Measurements from ENCODE around the gene H2BK1.

Gene H2BK1

DNA sequence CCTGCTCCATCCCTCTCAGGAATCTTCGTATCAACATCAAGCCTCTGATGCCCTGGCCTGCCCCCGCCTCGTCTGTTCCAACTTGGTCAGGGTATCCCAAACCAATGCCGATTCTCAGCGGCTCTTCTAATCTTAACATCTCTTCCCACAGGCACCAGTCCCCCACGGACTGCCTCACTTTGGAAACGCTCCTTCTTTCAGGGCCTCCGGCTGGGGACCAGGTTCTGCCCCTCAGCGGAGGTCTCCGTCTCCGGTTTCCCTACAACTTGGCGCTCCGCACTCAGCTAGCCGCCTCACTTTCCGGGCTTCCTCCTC, 16.2 kb upstream of the H2BK1 start:
- TF ChIP-seq RAD21 (IDR thresholded peaks at IDR 0.05; ENCODE audit: low read depth) (no peak), TEAD4 (IDR thresholded peaks at IDR 0.05) (no peak), ZBTB7A (IDR thresholded peaks at IDR 0.05; ENCODE audit: low read depth) (no peak), FOXM1 (IDR thresholded peaks at IDR 0.05; ENCODE audit: borderline replicate concordance, low read depth) (no peak), YY1 (IDR thresholded peaks at IDR 0.05; ENCODE audit: low read depth) (no peak), CEBPB (IDR thresholded peaks at IDR 0.05) (no peak), EGR1 (IDR thresholded peaks at IDR 0.05) (no peak), EP300 (IDR thresholded peaks at IDR 0.05; ENCODE audit: borderline replicate concordance) (no peak)
- TF ChIP-seq, protein P1, sequence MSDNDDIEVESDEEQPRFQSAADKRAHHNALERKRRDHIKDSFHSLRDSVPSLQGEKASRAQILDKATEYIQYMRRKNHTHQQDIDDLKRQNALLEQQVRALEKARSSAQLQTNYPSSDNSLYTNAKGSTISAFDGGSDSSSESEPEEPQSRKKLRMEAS (IDR thresholded peaks at IDR 0.05), result no peak

DNA sequence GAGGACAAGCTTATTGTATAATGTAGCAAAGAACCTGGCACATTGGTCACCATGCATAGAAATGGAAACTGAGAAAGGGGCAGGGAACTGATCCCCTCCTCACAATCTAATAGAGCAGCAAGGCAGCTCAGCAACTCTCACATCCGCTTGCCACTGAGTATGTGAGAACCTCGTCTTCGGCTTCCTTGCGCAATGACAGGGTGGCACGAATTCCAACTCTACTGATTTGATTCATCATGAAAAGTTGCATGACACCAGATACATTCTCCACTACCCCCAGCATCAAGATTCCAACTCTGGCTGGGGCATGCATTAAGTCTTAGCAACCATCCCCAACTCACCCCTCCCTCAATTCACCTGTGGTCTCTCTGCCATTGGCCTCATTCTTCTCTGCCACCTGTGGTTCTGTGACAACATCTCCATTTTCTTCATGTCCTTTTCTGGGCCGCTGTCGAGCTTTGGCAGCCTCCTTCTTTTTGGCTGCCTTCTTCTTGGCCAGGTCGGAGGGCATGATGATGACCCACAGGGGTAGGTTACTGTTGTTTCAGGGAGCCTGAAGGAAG, 15.7 kb upstream of the H2BK1 start:
- no peak for TF ChIP-seq EP300 (IDR thresholded peaks at IDR 0.05; ENCODE audit: borderline replicate concordance)
- TF ChIP-seq, protein P2, sequence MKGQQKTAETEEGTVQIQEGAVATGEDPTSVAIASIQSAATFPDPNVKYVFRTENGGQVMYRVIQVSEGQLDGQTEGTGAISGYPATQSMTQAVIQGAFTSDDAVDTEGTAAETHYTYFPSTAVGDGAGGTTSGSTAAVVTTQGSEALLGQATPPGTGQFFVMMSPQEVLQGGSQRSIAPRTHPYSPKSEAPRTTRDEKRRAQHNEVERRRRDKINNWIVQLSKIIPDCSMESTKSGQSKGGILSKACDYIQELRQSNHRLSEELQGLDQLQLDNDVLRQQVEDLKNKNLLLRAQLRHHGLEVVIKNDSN (IDR thresholded peaks at IDR 0.05), result no peak
- TF ChIP-seq ZBTB7A (IDR thresholded peaks at IDR 0.05; ENCODE audit: low read depth), result no peak
- TF ChIP-seq FOXM1 (IDR thresholded peaks at IDR 0.05; ENCODE audit: borderline replicate concordance, low read depth), result no peak
- TF ChIP-seq, protein P3, sequence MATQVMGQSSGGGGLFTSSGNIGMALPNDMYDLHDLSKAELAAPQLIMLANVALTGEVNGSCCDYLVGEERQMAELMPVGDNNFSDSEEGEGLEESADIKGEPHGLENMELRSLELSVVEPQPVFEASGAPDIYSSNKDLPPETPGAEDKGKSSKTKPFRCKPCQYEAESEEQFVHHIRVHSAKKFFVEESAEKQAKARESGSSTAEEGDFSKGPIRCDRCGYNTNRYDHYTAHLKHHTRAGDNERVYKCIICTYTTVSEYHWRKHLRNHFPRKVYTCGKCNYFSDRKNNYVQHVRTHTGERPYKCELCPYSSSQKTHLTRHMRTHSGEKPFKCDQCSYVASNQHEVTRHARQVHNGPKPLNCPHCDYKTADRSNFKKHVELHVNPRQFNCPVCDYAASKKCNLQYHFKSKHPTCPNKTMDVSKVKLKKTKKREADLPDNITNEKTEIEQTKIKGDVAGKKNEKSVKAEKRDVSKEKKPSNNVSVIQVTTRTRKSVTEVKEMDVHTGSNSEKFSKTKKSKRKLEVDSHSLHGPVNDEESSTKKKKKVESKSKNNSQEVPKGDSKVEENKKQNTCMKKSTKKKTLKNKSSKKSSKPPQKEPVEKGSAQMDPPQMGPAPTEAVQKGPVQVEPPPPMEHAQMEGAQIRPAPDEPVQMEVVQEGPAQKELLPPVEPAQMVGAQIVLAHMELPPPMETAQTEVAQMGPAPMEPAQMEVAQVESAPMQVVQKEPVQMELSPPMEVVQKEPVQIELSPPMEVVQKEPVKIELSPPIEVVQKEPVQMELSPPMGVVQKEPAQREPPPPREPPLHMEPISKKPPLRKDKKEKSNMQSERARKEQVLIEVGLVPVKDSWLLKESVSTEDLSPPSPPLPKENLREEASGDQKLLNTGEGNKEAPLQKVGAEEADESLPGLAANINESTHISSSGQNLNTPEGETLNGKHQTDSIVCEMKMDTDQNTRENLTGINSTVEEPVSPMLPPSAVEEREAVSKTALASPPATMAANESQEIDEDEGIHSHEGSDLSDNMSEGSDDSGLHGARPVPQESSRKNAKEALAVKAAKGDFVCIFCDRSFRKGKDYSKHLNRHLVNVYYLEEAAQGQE (IDR thresholded peaks at IDR 0.05; ENCODE audit: low read depth), result no peak
- no peak for TF ChIP-seq CREB1 (IDR thresholded peaks at IDR 0.05; ENCODE audit: low read depth)
- no peak for TF ChIP-seq YY1 (IDR thresholded peaks at IDR 0.05; ENCODE audit: low read depth)
- no peak for TF ChIP-seq TCF12 (IDR thresholded peaks at IDR 0.05; ENCODE audit: low read depth)
- TF ChIP-seq TAF1 (IDR thresholded peaks at IDR 0.05; ENCODE audit: low read depth), result no peak
- TF ChIP-seq CEBPB (IDR thresholded peaks at IDR 0.05), result no peak; the same call in 1 of the 2 replicates
- TF ChIP-seq TEAD4 (IDR thresholded peaks at IDR 0.05), result no peak

DNA sequence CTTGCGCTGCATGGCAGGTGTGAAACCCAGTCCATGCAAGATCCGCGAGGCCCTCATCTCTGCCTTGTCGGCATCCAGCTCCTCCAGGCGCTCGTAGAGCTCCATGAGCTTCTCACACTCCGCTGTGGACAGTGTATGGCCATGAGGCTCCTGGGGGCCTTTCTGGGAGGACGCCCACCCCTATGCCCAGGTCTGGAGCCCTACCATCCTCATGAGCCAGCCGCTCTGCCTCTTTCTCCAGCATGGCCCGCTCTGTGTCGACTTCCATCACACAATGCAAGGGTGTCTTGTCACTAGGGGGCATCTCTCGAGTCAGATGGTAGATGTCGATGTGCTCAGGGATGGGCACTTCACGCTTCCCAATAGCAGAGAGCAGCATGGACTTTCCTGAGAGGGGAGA, 13.4 kb upstream of the H2BK1 start:
- no peak for TF ChIP-seq TAF1 (IDR thresholded peaks at IDR 0.05; ENCODE audit: low read depth)
- no peak for TF ChIP-seq ZBTB7A (IDR thresholded peaks at IDR 0.05; ENCODE audit: low read depth)
- TF ChIP-seq, protein P3 (IDR thresholded peaks at IDR 0.05; ENCODE audit: low read depth), result no peak
- no peak for TF ChIP-seq TEAD4 (IDR thresholded peaks at IDR 0.05)
- no peak for TF ChIP-seq NFIC (IDR thresholded peaks at IDR 0.05)
- no peak for TF ChIP-seq YY1 (IDR thresholded peaks at IDR 0.05; ENCODE audit: low read depth)
- no peak for TF ChIP-seq CREB1 (IDR thresholded peaks at IDR 0.05; ENCODE audit: low read depth)
- no peak for TF ChIP-seq RAD21 (IDR thresholded peaks at IDR 0.05; ENCODE audit: low read depth)
- no peak for TF ChIP-seq EGR1 (IDR thresholded peaks at IDR 0.05)
- TF ChIP-seq, protein P2 (IDR thresholded peaks at IDR 0.05), result no peak
- TF ChIP-seq CEBPB (IDR thresholded peaks at IDR 0.05), result no peak
- no peak for TF ChIP-seq TCF12 (IDR thresholded peaks at IDR 0.05; ENCODE audit: low read depth)

DNA sequence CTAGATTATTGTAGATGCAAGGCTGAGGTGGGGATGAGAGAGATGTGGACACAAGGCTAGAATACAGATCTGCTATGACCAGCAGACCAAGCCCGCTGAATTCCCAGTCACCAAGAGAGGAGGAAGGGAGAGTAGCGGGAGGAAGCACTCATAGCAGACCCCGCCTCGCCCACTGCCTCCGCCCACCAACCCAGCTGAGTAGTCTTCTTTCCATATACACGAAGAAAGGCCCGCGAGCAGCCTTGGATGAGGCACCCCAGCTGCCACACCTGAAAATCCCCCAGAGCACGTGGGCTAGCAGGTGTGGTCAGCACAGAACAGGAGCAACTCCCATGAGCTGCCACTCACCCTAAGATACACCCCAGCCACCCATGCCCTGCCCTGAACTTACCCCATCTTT, 7.9 kb upstream of the H2BK1 start:
- TF ChIP-seq, protein P2 (IDR thresholded peaks at IDR 0.05), result no peak
- TF ChIP-seq, protein P1 (IDR thresholded peaks at IDR 0.05), result no peak
- TF ChIP-seq TEAD4 (IDR thresholded peaks at IDR 0.05), result no peak
- no peak for TF ChIP-seq ZBTB7A (IDR thresholded peaks at IDR 0.05; ENCODE audit: low read depth)
- TF ChIP-seq TAF1 (IDR thresholded peaks at IDR 0.05; ENCODE audit: low read depth), result no peak
- no peak for TF ChIP-seq EP300 (IDR thresholded peaks at IDR 0.05; ENCODE audit: borderline replicate concordance)
- no peak for TF ChIP-seq EGR1 (IDR thresholded peaks at IDR 0.05)
- no peak for TF ChIP-seq FOXM1 (IDR thresholded peaks at IDR 0.05; ENCODE audit: borderline replicate concordance, low read depth)
- no peak for TF ChIP-seq RAD21 (IDR thresholded peaks at IDR 0.05; ENCODE audit: low read depth)
- no peak for TF ChIP-seq CREB1 (IDR thresholded peaks at IDR 0.05; ENCODE audit: low read depth)
- TF ChIP-seq TCF12 (IDR thresholded peaks at IDR 0.05; ENCODE audit: low read depth), result no peak
- TF ChIP-seq YY1 (IDR thresholded peaks at IDR 0.05; ENCODE audit: low read depth), result no peak
- TF ChIP-seq, protein P3 (IDR thresholded peaks at IDR 0.05; ENCODE audit: low read depth), result no peak

All from Ishikawa (cell line).